Activated gamma-delta T cell (primary cell): ENCODE data around the gene DAAM2.

Source experiments
- DNase-seq: peaks from one replicate; lab custom pipeline; 2025; lab: John Stamatoyannopoulos, UW

The DAAM2 gene

DNA sequence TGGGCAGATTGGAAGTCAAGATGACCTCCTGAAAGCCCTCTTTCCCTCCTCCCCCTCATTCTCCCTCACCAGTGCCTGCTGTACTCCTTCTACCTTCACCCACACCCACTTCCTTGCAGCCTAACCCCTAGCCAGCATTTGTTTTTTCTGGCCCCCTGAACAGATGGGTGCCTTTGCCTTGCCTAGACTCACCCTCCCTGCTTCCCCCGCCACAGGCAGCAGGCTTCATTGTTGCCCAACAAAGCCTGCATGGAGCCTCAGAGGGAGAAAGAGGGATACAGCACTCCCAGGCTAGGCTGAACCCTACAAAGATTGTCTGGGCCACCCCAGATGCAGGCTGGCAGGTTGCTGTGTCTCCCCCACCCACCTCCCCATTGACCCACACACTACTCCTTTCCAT is 139.4 kb downstream of the DAAM2 start:
- DNase-seq, result no peak

DNA sequence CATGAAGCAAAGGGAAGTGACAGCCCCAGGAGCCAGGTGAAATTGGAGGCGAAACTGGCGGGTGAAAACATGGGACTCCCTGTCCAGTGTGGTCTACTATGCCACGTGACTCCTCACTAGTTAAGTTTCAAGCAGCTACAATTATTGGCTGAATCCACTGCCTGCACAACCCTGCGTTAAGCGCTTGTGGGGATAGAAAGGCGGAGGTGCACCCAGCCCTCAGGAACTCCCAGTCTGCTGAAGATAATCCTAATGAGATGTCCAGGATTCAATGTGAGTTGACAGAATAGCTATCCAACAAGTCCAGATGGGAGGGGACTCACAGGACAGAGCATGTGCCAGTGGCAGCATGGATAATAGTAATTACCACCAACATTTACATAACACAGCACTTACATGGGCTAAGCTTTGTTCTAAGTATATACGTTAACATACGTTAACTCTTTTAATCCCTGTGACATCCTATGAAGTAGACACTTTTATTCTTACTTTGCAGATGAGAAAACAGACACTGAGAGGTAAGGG is 140.3 kb downstream of the DAAM2 start:
- DNase-seq, result no peak

DNA sequence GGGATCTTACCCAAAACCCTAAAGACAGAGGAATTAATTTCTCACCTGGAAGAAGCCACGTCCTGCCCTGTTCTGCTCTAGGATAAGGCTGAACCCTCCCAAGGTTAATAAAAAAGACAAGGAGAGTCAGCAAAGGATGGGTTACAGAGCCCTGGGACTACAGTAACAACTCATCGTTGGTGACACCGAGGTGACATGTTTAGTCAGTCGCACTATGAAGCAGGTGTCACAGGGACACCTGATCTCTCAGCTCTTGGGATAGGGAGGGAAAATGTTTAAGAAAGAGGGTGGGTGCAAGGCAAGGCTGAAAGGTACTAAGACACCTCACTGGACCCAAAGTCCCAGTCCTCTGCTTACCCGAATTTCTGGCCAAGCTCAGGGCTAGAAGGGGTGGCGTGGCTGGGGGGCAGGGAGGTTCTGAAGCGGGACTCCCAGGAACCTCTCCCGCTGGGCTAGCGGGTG is 141.5 kb downstream of the DAAM2 start:
- no peak for DNase-seq

DNA sequence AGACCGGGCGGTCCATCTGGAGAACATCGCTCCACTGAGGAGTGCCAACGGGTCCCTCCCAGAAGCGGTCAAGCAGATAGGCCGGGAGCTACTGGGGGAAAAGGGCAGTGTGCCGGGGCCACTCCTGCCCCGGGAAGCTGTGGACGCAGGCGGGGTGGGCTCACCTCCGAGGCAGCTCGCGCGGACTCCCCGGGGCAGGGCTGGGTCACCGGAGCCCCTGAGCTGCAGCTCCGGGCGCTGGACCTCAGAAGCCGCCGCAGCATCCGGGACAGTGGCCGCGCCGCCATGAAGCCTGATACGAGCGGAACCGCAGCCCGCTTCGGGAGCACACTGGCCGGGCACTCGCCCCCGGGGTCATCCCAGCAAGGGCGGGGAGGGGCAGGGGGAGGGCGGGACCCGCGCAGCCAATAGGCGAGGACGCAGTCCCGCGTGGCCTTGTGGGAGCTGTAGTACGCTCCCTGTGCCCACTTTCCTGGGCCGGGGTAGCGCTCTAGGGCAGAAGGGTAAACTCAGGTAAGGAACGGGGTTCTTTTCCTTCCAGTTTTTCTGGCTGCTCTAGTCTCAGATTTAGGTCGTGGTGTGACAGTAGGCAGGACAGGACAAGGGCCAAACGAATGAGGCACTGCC is 142.1 kb downstream of the DAAM2 start, which contains the start of gene MOCS1:
TSS of gene MOCS1 (minus strand) at position 332 of the 627 bp plus-strand sequence. CDS start at position 287, 45 bp downstream.
- DNase-seq, result peak; percentile 18

DNA sequence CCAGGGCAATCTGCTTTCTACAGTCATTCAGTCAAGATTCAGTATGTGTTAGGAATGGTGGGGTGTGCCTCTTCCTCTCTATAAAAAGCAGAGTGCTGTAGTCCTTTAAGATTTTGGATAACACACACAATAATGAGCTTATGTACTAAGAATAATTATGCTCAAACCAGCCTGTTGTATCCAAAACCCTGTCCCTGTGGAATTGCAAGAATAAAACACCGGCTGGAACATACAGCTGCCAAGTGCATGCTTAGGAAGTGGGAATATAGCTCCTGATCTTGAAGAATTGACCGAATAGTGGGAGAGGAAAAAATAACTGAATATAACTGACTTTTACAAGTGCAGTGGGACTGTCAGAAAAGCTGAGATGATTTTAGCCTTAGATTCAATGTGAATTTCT is 143.1 kb downstream of the DAAM2 start:
- DNase-seq, result no peak

DNA sequence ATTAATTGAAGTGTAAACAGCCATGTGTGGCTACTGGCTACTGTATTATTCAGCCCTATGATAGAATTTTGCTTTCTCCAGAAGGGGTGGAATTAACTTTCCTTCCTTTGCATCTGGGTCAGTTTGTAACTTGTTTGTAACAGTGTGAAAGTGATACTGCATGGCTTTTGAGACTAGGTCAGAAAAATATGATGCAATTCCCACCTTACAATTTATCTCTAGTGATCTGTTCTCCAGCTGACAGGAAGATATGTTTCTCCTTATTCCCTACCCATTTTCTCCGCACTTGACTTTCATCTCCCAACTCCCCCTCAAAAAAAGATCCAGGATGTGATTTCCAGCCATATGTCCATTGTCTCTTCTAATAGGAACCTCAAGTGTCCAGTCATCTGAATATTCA is 144.7 kb downstream of the DAAM2 start:
- no peak for DNase-seq

DNA sequence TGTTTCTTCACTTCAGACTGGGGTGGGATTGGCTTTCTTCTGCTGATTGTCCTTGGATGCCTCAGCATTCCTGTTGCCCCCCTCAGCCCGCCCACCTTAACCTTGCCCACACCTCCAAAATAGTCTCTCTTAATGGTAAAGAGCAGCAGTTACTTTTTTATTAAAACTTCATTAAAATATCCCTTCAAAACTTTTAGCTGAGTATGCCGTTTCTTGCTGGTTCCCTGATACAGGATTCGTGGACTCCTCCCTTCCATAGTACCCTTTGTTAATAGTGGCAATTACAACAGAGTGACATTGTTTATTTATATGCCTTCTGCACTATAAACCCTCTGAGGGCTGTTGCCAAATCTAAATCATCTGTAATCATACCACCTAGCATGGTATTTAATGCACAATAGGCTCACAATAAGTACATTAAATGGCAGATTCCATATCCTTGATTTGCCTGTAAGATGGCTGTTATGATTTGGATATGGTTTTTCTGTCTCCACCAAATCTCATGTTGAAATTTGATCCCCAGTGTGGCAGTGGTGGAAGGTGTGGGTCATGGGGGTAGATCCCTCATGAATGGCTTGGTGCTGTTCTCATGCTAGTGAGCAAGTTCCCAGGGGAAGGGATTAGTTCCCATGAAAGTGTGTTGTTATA is 145.6 kb downstream of the DAAM2 start:
- no peak for DNase-seq

DNA sequence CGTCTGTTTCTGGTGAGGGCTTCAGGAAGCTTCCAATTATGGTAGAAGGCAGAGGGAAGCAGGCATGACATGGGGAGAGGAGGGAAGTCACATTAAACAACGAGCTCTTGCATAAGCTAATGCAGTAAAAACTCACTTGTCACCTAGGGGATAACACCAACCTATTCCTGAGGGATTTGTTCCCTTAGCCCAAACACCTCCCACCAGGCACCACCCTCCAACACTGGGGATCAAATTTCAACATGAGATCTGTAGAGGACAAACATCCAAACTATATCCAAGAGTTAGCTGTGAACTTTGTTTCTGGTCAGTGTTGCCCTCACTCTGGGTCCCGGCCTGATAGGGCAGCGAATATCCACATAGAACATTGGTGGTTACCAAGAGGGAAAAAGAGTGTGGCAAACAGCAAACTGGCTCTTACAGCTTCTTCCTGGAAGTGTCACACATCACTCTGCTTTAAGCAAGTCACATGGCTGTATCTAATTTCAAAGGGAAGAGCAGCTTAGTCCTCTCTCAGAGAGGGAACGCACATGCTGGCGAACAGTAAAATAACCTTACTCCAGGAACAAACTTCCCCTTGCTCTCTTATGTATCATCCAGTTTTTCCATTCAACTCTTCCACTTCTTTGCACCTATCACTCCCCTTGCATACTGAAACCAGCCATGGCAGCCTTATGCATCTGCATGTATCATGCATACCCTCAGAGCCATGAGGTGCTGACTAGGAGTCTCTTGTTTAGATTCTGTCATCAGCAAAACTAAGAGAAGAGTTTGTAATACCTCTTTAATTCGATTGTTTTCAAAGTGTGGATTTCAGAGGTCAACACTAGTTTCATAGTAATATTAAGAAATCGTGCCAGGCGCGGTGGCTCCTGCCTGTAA is 146.8 kb downstream of the DAAM2 start:
- DNase-seq, result no peak

DNA sequence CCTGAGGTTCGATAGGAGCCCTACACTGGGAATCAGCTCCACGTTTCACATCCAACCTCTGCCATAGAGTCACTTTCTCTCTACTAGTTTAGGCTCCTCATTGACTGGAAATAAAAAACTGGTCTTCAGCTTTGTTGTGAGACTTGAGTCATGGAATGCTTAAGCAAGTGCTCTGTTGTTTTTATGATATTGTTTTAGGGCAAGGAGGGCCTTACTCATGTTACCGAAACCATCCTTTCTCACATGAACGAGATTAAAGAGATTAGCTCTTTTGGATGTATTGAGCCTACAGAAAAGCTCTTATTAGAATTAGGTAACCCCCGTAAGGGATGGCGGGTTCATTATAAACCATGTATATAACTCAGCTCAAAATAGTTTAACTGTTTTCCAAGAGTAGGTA is 149.0 kb downstream of the DAAM2 start:
- DNase-seq, result no peak

DNA sequence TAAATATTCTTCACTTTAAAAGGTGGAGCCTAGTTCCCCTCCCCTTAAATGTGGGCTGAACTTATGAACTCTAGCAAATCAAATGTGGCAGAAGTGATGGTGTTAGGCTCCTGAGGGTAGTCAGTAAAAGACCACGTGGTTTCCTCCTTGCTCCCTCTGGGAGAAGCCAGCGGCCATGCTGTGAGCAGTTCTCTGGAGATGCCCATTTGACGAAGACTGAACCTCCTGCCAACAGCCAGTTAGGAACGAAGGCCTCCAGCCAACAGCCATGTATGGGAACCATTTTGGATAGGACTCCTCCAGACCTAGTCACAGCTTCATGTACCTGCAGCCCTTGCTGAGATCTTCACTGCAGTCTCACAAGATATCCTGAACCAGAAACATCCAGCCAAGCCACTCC is 149.6 kb downstream of the DAAM2 start:
- no peak for DNase-seq

DNA sequence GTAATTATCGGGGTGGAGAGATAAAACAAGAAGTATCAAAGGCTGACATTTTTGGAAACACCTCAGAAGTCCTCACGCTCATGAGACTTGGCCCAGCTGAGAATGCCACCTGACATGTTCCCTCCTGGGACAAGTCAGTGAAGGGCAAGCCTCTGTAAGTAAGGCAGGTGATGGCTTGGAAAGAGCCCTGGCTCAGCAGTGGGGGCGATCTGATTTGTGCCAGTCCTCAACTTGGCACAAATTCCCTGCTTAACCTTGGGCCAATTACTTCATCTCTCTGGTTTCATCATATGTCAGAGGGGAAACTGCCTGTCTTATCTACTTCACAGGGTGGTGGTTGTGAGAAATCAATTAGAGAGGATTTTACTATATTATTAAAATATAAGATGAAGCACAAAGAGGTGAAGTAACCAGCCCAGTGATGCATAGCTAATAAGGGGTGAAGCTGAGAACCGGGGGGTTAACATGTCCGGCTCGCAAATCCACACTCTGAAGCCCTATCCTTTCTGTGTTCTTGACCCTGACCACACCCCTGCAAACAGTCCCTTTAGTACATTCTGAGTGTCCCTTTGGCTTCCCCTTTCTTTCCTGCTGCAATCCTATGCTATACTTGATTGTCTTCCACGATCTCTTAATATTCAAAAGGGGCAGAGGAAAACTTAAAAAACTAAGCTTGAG is 150.9 kb downstream of the DAAM2 start:
- no peak for DNase-seq

DNA sequence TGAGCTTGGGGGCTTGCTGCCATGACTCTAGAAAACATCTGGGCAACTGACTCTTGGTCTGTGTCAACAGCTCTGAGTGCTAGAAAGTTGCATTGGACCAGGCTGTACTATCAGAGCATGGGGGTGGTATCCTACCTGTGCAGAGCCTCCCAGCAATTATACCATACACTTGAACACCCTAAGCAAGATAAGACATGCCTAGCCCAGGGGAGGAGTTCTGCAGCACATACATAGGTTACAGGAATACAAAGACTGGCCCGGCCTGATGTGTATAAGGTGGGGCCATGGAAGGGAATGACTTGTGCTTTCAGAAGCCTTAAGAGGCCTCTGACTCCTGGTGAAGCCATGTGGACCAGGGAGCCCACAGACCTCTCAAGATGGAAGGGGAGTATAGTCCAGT is 153.4 kb downstream of the DAAM2 start:
- no peak for DNase-seq

DNA sequence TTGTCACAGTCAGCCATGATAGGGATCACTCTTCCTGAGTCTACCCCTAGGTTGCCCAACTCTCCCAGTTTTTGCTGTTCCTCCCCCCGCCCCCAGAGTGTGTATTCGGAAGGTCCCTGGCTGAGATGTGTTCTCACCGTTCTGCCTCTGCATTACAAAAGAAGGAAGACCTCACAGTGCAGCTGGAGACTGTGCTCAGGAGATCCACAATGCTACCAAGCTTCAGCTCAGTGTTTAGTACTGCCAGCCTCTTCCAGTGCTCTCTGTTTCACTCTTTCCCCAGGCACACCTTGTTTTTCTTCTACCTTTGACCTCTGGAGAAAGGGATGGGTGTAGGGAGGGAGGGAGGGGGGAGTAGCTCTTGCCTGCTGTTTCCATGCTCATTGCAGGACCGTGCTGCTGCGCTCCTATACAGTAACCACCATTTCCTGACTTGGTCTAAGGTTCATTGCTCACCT is 155.5 kb downstream of the DAAM2 start:
- DNase-seq, result no peak

DNA sequence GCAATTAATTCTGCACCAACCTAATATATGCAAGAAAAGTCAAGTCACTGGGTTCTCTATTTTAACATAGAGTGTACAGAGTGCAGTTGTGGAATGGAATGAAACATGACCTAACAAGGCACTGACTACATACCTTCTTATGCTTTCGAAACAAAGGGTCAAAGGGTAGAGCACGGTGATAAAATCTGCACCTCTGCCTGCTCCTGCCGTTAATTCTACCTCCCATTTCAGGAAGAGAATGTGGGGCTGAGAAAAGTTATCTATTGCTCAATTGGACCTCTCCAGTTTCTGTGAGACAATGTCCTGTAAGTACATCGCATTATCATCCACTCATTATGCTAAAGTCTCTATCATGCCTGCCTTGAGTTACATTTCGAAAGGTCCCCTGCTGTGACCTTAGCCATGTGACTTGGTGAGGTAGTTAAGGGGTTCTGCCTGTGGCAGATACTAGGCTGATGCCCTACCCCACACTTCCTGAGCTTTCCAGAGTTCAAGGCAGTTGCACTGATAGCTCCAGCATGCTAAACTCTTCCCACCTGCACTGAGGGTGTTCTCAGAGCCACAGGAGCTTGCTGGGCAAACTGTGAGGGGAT is 156.1 kb downstream of the DAAM2 start:
- DNase-seq, result no peak

DNA sequence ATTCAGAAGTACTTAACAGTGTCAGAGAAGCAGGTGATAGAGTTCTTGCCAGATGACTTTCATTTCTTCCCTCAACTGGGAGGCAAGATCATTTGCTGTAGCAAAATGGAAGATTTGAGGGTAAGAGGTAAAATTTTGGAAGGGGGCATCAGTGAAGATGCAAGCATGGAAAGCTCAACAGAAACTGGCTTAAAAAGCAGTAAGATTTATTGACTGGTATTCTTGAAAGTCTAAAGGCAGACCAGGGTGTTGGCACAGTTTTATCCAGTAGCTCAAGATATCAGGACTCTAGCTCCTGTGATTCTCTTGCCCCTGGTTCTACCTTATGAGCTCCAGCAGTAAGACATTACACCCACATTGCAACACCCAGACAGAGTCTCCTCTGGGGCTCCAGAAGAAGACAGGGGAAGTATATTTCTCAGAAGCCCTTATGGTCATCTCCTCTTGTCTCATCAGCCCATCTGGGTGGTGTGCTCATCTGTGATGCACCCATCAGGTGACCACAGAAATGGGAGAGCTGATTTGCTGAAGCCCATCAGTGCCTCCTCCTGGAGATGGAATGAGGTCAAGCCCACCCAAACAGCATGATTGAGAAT is 158.0 kb downstream of the DAAM2 start:
- no peak for DNase-seq

DNA sequence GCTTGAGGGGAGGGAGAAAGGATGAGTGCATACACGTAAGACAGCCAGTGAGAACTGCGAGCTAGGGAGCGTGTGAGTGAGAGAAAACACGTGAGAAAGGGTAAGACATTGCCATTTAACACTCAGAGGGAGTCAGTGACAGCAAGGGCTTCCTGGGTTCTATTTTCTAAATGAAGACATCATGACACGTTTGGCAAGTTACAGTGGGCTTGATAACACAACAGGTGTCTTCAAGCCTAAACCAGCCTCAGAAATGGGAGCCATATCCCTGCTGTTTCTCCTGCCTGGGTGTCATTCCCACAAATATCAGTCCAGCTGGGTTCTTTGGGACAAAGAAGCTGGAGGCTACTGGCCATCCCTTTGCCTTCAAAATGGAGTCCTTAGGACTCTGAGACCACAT is 159.0 kb downstream of the DAAM2 start:
- DNase-seq, result no peak

DNA sequence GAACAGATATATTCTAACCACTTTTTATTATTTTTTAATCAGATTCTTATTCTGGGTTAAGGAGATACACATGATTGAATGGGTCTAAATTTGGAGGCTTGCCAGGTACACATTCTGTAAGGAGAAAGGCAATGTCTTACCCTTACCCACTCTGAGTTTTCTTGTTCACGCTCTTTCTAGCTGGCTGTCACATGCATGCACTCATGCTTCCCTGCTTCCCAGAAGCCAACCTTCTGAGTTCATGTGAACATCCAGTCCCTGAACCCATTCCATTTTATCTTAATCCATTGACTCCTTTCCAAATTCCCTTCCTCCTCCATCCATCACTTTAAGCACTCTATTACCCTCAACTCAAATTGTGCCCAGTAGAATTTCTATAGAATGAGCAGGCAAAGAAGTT is 159.5 kb downstream of the DAAM2 start:
- DNase-seq, result no peak

DNA sequence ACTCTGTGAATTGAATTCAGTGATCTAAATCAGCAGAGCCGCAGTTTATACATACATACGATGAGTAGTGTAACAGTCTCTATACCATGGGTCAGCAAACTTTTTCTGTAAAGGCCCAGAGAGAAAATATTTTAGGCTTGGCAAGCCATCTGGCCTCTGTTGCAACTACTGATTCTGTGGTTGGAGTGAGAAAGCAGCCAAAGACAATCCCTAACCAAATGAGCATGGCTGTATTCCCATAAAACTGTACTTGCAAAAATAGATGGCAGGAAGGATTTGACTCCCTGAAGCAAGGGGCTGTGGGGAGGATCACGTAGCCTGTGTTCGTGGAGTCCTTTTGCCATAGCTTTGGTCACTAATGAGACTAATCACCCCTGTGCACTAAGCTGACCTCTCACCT is 160.0 kb downstream of the DAAM2 start:
- no peak for DNase-seq

DNA sequence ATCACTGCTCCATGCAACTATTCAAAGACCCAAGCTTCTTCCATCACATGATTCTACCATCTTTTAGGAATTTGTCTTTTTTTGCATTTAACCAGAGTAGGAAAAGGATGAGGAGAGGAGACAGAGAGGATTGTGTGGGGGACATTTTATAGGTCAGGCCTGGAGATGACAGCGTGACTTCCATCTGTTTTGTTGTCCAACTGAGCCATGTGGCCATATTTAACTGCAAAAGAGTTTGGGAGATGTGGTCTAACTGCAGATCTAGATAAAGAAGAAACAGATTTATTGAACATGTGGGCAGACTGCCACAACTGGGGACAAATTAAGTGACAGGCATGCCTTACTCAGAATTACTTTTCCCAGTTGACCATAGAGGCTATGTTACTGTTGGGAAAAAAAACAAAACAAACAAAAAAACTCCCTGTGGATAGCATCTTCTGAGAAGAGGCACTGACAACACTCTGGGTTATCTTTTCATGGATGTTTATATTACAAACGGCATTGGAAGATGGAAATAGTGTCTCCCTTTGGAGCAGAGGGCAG is 161.0 kb downstream of the DAAM2 start:
- DNase-seq, result no peak
